WERI-Rb-1 (cell line): Measurements from ENCODE around the gene IGDCC3.

ENCODE experiments used
- DNase-seq: peaks from one replicate; pipeline ENCODE4 v3.0.0-alpha.2; 2020
- H3K27ac ChIP-seq: fragments of 250-450 bp; sonication (Bioruptor Pico); 2 replicates; pipeline ENCODE4 v1.5.1; 2020; ENCODE audit warnings: mild to moderate bottlenecking, moderate library complexity
- H3K27me3 ChIP-seq: fragments of 250-450 bp; sonication (Bioruptor Pico); 2 replicates; pipeline ENCODE4 v1.5.1; 2021; ENCODE audit warnings: mild to moderate bottlenecking, low read depth, moderate library complexity; ENCODE audit not compliant: insufficient read depth, severe bottlenecking
- H3K36me3 ChIP-seq: fragments of 250-450 bp; sonication (Bioruptor Pico); 2 replicates; pipeline ENCODE4 v1.5.1; 2020; ENCODE audit warnings: mild to moderate bottlenecking, moderate library complexity
- H3K4me3 ChIP-seq: 2 replicates; pipeline ENCODE4 v1.5.1; 2011; ENCODE audit warnings: low read depth, mild to moderate bottlenecking, control low read depth, low read length
- H3K9me3 ChIP-seq: fragments of 250-450 bp; sonication (Bioruptor Pico); 2 replicates; pipeline ENCODE4 v1.5.1; 2021; ENCODE audit warnings: mild to moderate bottlenecking, moderate library complexity; ENCODE audit not compliant: severe bottlenecking
- TF ChIP-seq, protein P1 (sequence below): IDR thresholded peaks from 2 replicates; pipeline ENCODE4 v1.5.1; 2011; ENCODE audit warnings: low read depth, mild to moderate bottlenecking, control low read depth, inconsistent platforms, low read length

The IGDCC3 gene

GRCh38 chr15:65394280-65394789, 16.5 kb upstream of the IGDCC3 start:
- H3K27me3 ChIP-seq = no peaks in the 10 kb centered on the region
- H3K4me3 ChIP-seq = no peak overlapping the region
- H3K27ac ChIP-seq = no peak overlapping the region
- TF ChIP-seq, protein P1, sequence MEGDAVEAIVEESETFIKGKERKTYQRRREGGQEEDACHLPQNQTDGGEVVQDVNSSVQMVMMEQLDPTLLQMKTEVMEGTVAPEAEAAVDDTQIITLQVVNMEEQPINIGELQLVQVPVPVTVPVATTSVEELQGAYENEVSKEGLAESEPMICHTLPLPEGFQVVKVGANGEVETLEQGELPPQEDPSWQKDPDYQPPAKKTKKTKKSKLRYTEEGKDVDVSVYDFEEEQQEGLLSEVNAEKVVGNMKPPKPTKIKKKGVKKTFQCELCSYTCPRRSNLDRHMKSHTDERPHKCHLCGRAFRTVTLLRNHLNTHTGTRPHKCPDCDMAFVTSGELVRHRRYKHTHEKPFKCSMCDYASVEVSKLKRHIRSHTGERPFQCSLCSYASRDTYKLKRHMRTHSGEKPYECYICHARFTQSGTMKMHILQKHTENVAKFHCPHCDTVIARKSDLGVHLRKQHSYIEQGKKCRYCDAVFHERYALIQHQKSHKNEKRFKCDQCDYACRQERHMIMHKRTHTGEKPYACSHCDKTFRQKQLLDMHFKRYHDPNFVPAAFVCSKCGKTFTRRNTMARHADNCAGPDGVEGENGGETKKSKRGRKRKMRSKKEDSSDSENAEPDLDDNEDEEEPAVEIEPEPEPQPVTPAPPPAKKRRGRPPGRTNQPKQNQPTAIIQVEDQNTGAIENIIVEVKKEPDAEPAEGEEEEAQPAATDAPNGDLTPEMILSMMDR = no peak
- no peaks in the 10 kb centered on the region for H3K9me3 ChIP-seq
- no peak for DNase-seq
- peaks cover 26% of the 10 kb centered on the region for H3K36me3 ChIP-seq

DNA sequence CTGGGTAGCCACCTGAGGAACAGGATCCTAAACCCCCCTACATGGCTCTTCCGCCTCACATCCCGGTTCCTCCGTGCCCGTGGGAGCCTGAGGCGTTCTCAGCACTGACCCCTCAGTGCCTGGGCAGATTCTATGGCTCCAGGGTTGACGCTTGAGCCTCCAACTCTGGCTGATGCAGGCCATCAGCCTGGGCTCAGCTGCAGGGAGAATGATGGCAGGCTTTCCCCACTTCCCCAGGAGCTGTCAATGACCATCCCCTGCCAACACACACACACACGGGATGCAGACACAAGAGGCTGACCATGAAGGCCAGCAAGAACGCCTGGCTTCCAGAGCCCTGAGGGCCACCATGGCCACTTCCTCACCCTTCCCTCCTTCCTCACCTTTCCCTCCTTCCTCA, 15.8 kb upstream of the IGDCC3 start:
- DNase-seq = no peak
- TF ChIP-seq, protein P1 = no peak
- Histone ChIP-seq H3K27me3 (no peaks in the 10 kb centered on the region), H3K27ac (no peak overlapping the region), H3K4me3 (no peak overlapping the region), H3K9me3 (no peaks in the 10 kb centered on the region), H3K36me3 (peaks cover 31% of the 10 kb centered on the region)

GRCh38 chr15:65393091-65393490, 15.3 kb upstream of the IGDCC3 start:
- Histone ChIP-seq H3K4me3 (no peak overlapping the region), H3K27ac (no peak overlapping the region), H3K36me3 (peaks cover 31% of the 10 kb centered on the region), H3K9me3 (no peaks in the 10 kb centered on the region), H3K27me3 (no peaks in the 10 kb centered on the region)
- TF ChIP-seq, protein P1 = no peak
- no peak for DNase-seq

DNA sequence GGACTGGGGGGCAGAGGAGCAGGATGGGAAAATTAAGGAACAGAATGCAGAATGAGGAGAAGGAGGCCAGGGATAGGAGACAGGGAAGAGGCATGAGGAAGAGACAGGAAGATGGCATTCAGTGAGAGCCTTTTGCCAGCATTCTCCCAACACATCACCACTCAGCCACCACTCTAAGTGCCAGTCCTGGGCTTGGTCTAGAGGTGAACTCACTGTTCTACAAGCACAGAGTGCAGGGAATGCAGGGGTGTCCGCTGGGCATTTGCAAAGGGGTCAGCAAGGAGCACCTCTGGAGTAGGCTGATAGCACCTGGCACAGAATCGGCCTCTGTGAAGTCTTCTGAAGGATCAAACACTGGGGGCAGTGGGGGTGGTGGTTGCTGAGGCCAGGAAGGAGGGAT, 14.6 kb upstream of the IGDCC3 start:
- no peaks in the 10 kb centered on the region for H3K27me3 ChIP-seq
- TF ChIP-seq, protein P1 = no peak
- DNase-seq = no peak
- H3K9me3 ChIP-seq = no peaks in the 10 kb centered on the region
- no peak overlapping the region for H3K27ac ChIP-seq
- H3K4me3 ChIP-seq = no peak overlapping the region
- H3K36me3 ChIP-seq = peaks cover 34% of the 10 kb centered on the region

DNA sequence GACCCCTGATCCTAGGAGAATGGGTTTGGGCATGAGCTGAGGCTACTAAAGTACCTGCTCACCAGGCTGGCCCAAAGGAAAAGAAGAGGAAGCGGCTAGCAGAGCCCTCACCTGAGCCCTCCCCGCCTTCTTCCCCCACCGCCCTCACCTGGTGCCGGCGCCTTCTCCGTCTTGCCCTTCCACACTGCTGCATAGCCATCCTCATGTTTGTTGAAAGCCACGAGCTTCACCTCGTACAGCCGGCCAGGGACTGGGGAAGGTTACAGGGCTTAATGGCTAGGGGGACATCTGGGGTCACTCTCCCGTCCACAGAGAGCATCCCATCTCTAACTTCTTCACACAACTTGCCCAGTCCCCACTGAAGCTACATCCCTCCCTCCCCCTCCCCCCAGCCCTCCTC, 13.9 kb upstream of the IGDCC3 start:
- no peak for DNase-seq
- Histone ChIP-seq H3K4me3 (no peak overlapping the region), H3K9me3 (no peaks in the 10 kb centered on the region), H3K27me3 (no peaks in the 10 kb centered on the region), H3K36me3 (peaks cover 34% of the 10 kb centered on the region), H3K27ac (no peak overlapping the region)
- TF ChIP-seq, protein P1 = no peak

DNA sequence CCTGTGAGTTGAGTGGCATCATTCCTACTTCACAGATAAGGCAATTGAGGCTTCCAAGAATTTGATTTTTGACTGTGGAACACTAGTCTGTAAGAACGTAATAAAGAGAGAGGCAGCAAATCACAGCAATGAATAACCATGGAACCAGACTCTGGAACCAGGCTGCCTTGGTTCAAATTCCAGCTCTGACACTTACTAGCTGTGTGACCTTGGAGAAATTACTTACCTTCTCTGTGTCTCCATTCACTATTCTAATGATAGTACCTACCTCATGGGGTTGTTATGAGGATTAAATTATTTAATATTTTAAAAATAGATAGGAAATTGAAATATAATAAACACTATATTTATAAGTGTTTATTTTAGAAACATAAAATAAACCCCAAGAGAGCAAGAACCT, 12.6 kb upstream of the IGDCC3 start:
- peaks cover 39% of the 10 kb centered on the region for H3K36me3 ChIP-seq
- H3K27me3 ChIP-seq = no peaks in the 10 kb centered on the region
- DNase-seq = no peak
- no peak overlapping the region for H3K4me3 ChIP-seq
- H3K9me3 ChIP-seq = no peaks in the 10 kb centered on the region
- H3K27ac ChIP-seq = no peak overlapping the region
- TF ChIP-seq, protein P1 = no peak
